Activated CD8-positive, alpha-beta memory T cell treated with anti-CD3 and anti-CD28 coated beads, Interleukin-2, amount 50 U/mL, for 1 hour (primary cell): ENCODE results near the gene CETN1.

Experiments
- DNase-seq: peaks from one replicate; pipeline ENCODE4 v3.0.0-alpha.2; 2020; ENCODE audit errors: extremely low read depth

Gene CETN1

GRCh38 chr18:622289-622688 lies 42.1 kb downstream of the CETN1 start:
- no peak for DNase-seq

GRCh38 chr18:623761-624620 lies 43.8 kb downstream of the CETN1 start:
- peak; percentile 24 for DNase-seq

- DNase-seq = no peak
Observed at GRCh38 chr18:627231-627630, 47.1 kb downstream of the CETN1 start.

- no peak for DNase-seq
Observed at GRCh38 chr18:629269-630150, 49.3 kb downstream of the CETN1 start.

GRCh38 chr18:631560-631959 lies 51.4 kb downstream of the CETN1 start:
- DNase-seq = no peak
